ENCODE measurements around the gene KSR2.

- no peak for TF ChIP-seq POLR2AphosphoS5 (IDR thresholded peaks at IDR 0.05; ENCODE audit: low read depth, low read length)
- no peak for TF ChIP-seq POLR2A (IDR thresholded peaks at IDR 0.05; ENCODE audit: low read depth, low read length)
- TF ChIP-seq SPI1 (IDR thresholded peaks at IDR 0.05; ENCODE audit: low read depth, low read length) = no peak
- no peak for TF ChIP-seq TAF1 (IDR thresholded peaks at IDR 0.05; ENCODE audit: low read depth, low read length)
- TF ChIP-seq POU2F2 (IDR thresholded peaks at IDR 0.05; ENCODE audit: low read depth, low read length) = no peak
These were observed 374.9 kb downstream of the KSR2 start for GRCh38 chr12:117593815-117594400.

All from GM12891 (cell line).